HG03097 (cell line): ENCODE results near the gene SLC4A3.

Experiments used
- ATAC-seq: cut with Tn5 transposase; IDR thresholded peaks from one replicate; pipeline ENCODE4 v1.9.1; 2021; ENCODE audit not compliant: unreplicated experiment, low FRiP score

Gene SLC4A3

DNA sequence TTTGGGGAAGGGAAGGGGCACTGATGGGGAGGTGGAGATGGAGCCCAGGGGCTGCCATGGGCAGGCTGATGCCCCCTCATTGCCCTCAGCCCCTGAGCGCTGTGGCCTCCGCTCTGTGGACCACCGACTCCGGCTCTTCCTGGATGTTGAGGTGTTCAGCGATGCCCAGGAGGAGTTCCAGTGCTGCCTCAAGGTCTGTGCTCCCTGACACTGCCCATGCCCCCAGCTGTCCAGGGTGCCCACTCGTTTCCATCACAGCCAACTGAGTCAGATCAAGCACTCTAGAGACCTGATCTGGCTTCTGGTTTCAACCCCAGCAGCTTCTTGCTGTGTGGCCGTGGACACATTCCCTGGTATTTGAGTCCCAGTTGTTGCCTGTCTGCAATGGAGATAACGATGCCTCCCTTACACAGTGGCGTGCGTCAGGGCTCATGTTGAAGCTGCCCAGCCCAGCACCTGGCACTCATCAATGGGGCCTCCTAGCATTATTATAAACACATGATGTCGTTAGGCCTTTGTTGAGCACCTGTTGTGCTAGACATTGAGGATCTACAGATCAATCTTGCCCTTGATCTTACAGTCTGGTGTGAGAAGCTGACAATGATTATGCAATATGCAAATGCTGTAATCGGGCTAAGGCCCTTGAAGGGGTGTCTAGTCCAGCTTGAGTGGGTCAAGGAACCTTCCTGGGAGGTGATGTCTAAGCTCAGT lies 15.4 kb upstream of the SLC4A3 start:
- no peak for ATAC-seq

DNA sequence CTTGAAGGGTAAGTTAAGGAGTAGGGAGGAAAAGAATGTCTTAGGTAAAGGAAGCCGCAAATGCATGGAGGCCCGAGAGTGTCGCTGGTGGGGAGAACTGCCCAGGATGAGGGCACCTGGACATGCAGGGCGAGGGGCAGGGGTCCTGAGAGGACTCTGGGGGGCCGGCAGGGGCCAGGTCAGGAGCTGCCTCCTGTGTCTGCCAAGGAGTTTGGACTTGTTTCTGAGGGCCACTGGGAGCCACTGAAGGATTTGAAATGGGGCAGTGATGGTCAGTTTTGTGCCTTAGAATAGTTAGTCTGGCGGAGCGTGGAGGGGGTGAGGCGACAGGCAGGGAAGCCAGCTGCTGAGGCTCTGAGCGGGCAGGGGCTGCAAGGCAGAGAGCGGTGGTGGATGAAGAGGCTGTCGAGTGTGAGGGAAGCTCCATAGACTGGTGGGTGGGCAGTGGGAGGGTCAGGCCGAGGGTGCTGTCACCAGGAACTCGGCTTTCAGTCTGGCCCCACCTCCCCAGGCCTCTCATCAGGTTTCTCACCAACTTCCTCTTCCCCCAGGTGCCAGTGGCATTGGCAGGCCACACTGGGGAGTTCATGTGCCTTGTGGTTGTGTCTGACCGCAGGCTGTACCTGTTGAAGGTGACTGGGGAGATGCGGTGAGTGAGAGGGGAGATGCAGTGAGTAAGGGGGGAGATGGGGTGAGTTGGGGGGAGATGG lies 14.7 kb upstream of the SLC4A3 start:
- no peak for ATAC-seq

DNA sequence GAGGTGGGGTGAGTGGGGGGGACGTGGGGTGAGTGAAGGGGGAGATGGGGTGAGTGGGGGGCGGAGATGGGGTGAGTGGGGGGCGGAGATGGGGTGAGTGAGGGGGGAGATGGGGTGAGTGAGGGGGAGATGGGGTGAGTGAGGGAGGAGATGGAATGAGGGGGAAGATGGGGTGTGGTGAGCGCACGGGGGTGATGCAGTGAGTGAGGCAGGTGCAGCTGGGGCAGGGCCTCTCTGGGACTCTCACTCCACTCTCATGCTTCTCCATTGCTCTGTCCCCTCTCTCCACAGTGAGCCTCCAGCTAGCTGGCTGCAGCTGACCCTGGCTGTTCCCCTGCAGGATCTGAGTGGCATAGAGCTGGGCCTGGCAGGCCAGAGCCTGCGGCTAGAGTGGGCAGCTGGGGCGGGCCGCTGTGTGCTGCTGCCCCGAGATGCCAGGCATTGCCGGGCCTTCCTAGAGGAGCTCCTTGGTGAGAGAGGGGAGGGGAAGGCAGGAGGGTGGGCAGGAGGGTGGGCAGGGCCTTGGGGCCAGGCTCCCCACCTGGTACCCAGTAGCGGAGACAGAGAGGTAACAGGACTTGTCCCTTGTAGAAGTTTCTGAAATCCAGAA lies 13.9 kb upstream of the SLC4A3 start:
- no peak for ATAC-seq

DNA sequence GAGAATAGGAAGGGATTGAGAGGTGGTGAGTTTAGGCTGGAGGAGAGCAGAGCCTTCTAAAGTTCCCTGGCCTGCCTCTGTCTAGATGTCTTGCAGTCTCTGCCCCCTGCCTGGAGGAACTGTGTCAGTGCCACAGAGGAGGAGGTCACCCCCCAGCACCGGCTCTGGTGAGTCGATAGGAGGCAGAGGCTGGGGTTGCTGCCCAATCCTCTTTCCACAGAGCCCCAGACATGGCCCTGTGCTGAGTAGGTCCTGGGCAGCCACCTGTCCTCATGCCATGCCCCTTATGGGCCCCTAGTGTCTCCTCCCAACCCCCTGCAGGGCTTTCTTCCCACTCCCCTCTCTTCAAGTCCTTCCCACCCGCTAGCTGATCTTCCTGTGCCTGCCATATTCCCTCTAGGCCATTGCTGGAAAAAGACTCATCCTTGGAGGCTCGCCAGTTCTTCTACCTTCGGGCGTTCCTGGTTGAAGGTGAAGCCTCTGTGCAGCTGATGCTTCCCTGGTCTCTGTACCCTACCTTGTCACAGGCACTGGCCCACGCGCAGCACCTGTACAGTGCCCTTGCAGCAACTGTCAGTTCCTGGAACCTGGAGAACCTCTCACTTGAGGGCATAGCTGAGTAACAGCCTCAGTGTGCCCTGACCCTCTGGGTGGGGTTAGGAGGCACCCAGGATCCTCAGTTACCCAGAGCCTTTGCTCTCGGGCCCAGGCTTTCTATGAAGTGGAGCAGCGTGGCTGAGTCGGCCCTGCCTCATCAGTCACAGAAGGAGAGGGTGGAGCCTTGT lies 13.2 kb upstream of the SLC4A3 start:
- no peak for ATAC-seq

DNA sequence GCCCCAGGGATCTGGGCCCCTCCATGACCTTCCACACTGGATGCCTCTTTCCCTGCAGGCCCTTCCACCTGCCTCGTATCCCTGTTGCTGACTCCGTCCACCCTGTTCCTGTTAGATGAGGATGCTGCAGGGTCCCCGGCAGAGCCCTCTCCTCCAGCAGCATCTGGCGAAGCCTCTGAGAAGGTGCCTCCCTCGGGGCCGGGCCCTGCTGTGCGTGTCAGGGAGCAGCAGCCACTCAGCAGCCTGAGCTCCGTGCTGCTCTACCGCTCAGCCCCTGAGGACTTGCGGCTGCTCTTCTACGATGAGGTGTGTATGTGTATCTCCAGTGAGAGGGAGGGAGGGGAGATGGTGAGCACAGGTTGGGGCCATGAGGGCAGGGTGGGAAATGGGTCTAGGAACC lies 12.4 kb upstream of the SLC4A3 start:
- no peak for ATAC-seq

DNA sequence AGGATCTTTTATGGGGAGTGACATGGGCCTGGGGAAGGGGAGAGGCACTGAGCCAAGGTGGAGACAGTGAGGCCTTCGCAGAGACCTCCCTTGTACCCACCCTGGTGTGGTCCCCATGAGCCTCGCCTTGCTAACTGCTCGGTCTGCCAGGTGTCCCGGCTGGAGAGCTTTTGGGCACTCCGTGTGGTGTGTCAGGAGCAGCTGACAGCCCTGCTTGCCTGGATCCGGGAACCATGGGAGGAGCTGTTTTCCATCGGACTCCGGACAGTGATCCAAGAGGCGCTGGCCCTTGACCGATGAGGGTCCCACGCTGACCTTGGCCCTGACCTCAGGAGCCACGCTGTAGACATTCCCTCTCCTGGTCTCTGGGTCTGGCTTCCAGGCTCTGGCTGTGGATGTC lies 11.5 kb upstream of the SLC4A3 start:
- ATAC-seq = no peak

DNA sequence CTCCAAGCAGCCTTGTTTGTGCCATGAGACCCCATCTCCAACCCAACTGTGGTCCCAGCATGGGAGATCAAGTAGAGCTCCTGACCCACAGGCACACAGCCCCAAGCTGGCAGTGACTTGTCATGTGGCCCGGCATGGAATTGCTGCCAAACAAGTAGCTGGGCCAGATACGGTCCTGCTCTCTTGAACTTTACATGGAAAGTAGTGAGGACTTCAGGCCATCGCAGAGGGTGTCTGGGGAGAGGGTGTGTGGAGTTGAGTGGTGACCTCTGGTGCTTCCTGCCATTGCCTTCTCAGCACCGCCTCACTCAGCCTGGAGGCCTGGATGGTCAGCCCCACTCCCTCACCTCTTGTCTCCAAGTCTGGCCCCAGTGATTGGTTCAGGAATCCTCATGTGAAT lies 10.9 kb upstream of the SLC4A3 start:
- ATAC-seq = no peak

DNA sequence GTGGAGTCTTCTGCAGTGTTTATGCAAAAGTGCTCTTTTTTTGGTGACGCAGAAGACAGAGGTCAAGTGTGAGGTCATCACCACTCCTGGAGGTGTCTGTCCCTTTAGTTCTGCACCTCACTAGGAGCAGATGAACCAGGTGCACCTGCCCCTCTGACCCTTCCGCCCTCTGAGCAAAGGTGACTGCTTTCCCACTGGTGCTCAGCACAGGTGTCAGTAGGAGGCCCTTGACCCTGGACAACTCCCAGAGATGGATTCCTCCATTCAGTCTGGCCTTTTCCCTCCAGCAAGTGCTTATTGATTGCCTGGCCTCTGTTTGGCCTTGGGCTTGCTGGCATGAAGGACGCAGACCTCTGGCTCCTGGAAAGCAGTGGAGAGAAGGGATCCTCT lies 8.7 kb upstream of the SLC4A3 start:
- no peak for ATAC-seq

DNA sequence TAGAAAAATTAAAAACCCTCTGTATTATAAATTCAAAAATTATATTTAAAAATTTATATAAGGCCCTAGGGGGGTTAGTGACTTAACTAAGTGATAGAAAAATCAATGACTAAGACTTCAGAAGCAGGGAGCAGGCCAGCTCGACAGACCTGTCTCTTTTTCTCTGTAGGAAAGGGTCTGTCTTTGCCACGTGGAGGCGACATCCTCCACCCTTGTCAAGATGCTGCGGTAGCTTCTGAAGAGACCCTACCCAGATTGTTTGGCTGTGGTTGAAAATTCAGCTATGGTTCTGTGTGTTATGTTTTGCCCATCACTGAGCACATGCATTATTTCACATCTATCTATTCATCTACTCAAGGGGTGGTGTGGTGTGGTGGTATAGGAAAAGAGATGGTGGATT lies 8.2 kb upstream of the SLC4A3 start:
- no peak for ATAC-seq

DNA sequence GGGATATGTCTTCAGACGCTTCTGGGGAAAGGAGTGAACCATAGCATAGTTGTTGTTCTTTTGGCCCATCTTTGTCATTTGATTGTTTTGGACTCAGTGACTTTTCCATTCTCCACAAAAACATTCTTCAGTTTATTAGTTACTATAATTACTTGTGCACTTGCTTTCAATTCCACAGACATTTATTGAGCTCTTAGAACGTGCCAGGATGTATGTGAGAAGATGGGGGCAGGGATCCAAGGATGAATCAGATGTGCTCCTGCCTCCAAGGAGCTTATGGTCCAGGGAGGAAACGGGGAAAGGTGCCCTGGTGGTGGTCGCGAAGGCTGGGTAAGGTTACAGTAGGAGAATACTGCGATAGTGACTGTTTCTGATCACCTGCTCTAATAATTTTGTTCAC lies 6.9 kb upstream of the SLC4A3 start:
- no peak for ATAC-seq

DNA sequence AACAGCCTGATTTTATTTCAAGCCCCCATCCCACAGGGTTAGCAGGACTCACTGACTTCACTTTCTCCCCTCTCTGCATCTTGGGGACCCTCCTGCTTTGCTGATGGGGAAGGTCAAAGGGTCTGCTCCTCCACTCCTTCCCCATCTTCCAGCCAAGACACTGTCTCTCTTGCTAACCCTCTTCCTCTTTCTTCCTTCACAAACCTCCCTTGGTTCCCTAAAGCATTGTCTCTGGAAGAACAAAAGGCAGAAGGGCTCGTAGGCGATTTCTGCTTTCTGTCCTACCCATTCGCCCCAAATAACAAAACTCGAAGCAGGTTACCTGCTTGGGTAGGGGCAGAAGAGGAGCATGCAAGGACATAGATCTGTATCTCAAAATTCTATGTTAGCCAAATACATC lies 5.5 kb upstream of the SLC4A3 start:
- ATAC-seq = no peak

DNA sequence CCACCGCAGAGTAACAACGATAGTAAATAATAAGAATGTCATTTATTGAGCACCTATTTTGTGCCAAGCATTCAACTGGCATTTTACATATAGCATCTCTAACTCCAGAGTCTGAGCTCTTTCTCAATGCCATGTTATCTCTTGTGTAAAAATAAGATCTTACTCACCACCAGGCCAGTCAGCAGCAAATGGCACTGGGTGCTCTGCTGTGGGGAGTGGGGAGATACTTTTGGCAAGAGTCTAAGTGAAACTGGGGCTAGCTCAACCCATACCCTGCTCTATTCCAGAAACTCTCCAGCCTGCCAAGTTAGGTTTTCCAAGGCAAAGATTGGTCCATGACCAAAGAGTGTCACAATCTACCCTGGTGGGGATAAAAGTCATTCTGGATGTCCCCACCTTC lies 5.0 kb upstream of the SLC4A3 start:
- ATAC-seq = no peak

DNA sequence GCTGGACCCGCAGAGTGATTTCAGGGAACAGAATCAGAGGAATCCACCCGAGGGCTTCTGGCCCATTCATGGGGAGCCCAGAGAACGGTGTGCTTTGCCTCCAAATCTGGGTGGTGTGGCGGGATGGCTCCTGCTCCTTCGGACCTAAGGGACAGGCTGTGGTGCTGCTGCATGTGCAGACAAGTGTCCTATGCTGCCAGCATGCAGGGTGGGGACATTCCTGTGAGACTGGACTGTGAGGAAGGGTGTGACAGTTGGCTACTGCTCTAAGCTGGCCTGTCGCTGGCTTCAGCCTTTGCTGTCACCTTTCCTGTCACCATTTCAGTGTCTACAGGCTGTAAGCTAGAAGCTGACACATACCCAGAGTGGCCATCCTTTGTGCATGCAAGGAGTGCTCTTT lies 2.9 kb upstream of the SLC4A3 start:
- ATAC-seq = no peak

DNA sequence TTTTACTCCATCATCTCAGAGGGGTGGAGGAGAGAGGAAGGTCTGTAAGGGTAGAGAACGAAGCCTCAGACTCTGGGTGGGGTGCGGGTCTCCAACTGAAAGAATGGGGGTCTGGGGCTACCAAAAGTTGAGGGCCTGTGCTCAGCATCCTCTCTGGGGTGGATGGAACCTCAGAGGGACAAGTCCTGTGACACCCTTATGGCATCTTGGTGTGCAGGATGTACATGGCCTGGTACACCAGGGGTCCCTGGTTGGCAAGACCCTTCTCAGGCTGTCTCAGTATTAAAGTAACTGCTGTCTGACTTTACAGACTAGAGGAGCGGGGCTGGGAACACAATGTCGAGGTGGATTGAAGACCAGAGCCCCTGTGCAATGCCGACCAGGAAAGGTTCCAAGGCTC lies 2.3 kb upstream of the SLC4A3 start:
- no peak for ATAC-seq

DNA sequence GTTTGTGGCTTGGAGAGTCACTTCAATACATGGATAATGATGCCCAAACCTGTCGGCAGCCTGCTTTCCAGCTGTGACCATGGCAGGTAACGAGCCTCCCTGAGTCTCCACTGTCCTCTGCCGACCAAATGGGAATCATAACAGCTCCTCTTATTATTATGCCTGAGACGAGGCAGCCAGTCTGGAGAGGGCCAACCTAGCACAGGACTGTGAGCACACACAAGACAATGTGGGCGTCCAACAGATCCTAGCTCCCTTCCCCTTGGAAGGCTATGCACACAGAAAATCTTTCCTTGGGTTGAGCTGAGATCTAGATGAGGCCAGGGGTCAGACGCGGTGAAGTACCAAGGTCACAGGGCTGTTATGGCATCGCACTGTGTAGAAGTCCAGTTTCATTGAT lies 890 bp upstream of the SLC4A3 start:
- ATAC-seq = no peak

DNA sequence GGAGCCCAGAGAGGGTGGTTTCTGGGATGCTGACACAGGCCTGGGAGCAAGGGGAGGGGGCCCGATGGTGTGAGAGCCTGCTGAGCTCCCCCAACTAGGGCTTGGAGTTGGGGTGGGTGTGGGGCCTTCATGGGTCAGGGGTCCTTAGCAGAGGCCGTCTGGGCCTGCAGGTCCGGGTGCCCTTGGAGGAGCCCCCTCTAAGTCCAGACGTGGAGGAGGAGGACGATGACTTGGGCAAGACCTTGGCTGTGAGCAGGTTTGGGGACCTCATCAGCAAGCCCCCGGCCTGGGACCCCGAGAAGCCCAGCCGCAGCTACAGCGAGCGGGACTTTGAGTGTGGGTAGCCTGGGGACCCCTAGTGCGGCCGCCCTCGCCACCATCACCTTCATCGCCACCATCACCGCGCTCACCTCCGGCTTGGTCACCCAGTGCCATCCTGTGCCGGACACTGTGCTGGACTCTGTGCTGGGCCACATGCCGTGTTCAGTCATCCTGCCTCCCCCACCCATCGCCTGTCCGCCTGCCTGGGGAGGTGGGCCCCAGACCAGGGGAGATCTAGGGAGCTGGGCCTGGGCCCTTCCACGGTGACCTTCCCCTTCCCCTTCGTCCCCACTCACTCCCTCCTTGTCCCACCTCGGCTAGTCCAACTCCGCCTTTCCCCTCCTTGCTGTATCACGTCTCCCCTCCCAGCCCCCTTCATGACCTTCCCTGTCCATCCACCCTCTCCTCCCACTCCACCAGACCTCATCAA lies 980 bp downstream of the SLC4A3 start:
- no peak for ATAC-seq

DNA sequence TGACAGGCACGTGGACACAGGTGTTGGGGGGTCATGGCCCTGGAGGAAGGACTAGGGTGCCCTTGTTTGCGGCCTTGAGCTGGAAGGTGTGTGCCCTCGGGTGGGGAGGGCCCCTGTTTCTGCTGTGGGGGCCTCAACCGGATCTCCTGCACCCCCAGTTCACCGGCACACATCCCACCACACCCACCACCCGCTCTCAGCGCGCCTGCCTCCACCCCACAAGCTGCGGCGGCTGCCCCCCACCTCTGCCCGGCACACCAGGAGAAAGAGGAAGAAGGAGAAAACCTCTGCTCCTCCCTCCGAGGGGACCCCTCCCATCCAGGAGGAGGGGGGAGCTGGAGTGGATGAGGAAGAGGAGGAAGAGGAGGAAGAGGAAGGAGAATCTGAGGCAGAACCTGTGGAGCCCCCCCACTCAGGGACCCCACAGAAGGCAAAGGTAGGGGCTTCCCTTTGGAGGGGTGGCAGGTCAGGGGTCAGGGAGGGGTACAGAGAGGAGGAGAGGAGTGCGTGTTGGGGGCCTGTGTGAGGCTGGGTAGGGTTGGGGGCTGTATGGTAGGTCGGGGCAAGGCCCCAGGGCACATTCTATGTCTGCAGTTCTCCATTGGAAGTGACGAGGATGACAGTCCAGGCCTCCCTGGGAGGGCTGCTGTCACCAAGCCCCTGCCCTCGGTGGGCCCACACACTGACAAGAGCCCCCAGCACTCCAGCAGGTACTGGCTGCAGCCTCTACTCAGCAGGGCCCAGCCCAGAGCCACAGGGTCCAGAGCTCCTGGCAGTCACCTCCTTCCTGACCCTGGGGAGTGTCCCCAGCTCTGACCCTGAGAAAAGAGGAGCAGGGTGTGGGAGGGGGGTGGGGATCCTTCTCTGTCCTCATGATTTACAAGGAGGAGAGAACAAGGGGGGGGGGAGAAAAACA lies 1.8 kb downstream of the SLC4A3 start:
- ATAC-seq = no peak

DNA sequence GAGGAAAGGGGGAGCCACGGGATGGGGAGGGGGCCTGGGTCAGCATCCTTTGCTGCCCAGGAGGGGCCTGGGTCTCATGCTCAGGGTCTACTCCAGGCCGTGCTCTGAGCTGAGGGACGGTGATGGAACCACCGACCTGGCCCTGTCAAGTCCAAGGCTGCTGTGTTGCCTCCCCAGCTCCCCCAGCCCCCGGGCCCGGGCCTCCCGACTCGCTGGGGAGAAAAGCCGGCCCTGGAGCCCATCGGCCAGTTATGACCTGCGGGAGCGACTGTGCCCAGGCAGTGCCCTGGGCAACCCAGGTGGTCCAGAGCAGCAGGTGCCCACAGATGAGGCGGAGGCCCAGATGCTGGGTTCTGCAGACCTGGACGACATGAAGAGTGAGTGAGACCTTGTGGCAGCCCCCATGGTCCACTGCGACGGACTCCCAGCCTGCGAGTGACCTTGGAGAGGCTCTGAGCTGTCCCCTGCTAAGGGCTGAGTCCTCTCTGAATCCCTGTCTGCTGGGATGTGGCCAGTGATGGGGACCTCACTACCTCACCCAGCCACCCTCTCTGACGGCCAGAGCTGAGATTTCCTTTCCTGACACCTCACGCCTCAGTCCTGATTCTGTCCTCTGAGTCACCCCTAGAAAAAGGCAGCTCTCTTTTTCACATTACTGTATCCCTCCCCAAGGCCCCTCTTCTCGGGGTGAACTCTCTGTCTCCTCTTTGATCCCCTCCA lies 2.7 kb downstream of the SLC4A3 start:
- no peak for ATAC-seq
